ENCODE measurements around the gene PHC2. TPM values are rescaled to one million over a fixed set of nuclear protein-coding genes. Genes with fewer than 3 reads are reported as not detected.

Gene PHC2
- total RNA-seq, 1 donor from 2014 or later = 105 TPM

DNA sequence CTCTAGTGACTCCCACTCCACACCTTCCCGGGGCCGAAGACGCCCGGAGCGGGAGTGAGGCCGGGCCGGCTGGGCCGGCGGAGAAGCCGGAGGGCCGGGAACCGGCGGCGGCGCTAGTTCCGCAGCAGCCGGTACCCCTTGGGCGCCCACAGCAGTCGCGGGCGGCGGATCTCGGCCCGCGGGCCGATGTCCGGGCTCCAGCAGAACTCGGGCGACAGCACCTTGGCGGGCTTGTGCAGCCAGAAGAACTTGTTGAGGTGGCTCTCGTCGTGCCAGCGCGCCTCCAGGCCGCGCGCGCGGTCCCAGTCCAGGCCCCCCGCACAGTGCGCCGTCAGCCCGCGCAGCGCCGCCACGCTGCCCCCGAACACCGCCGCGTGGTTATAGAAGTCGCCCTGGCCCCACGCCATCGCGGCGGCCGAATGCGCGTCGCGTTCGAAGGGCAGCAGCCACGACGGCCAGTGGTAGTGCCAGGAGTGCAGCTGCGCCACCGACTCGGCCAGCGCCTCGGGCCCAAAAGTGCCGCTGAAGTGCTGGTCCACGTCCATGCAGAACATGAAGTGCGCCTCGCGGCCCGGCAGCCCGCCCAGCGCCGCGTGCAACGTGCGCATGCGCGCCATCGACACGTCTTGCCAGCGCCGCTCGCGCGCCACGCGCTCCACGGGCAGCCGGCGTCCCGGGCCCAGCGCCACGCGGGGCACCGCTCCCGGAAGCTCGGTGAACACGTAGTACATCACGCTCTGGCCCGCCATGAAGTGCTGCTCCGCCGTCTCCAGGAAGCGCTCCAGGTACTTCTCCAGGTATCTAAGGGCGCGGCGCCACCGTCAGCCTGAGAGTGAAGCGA, 124.0 kb downstream of the PHC2 start:
- DNase-seq (peak; percentile 73), ATAC-seq (peak; percentile 74 to 76)
- Histone ChIP-seq H3K27me3 (ENCODE audit: low read depth) (peaks cover 14% of the 10 kb centered on the region), H3K27ac (no peak overlapping the region), H3K4me3 (peak overlapping the region; percentile 43), H3K4me1 (peaks cover 18% of the 10 kb centered on the region), H3K9me3 (no peaks in the 10 kb centered on the region), H3K36me3 (no peaks in the 10 kb centered on the region)
- TF ChIP-seq, protein P1, sequence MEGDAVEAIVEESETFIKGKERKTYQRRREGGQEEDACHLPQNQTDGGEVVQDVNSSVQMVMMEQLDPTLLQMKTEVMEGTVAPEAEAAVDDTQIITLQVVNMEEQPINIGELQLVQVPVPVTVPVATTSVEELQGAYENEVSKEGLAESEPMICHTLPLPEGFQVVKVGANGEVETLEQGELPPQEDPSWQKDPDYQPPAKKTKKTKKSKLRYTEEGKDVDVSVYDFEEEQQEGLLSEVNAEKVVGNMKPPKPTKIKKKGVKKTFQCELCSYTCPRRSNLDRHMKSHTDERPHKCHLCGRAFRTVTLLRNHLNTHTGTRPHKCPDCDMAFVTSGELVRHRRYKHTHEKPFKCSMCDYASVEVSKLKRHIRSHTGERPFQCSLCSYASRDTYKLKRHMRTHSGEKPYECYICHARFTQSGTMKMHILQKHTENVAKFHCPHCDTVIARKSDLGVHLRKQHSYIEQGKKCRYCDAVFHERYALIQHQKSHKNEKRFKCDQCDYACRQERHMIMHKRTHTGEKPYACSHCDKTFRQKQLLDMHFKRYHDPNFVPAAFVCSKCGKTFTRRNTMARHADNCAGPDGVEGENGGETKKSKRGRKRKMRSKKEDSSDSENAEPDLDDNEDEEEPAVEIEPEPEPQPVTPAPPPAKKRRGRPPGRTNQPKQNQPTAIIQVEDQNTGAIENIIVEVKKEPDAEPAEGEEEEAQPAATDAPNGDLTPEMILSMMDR (IDR thresholded peaks at IDR 0.05) = no peak
- intact Hi-C loops (cut with DNase I) = no loop called here

DNA sequence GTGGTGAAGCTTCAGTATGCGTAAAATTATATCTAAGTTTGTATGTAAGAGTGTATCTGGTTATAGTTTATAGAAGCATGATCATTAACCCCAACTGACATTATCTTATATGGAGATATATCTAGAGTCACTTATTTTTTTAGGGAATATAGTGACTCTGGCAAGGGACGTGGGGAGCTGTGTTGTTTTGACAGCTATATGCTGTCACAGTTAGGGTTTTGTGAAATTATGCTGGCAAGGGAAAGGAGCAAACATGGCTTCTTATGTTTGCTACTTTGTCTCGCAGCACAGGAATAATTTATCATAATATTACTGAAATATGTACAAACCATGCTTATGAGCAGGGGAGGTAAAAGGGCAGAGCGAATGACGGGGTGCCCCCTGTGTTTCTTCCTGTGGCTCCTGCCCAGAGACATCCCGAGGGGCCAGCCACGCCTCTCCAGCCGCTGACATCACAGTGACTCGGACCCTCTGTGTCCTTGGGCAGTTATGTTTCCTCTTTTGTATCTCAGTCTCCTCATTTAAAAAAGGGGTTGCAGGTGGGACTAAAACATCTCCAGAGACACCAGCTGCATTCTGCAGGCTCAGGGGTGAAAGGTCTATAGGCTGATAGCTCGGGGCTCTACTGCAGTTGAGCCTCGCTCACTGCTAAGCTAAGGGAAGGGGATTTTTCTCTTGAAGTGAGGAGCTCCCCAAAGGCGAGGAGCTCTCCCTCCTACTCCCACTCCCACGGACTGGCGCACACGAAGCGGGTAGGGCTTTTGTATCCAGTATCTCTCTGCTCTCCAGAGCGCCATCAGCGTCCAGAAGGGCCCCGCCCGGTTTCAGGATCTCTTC, 124.9 kb downstream of the PHC2 start:
- H3K36me3 ChIP-seq = no peaks in the 10 kb centered on the region
- TF ChIP-seq, protein P1 (IDR thresholded peaks at IDR 0.05) = no peak
- H3K27ac ChIP-seq = no peak overlapping the region
- ATAC-seq (peak in 1 of 2 donors; percentile 19), DNase-seq (no peak)
- intact Hi-C loops (cut with DNase I) = no loop called here
- H3K27me3 ChIP-seq (ENCODE audit: low read depth) = peaks cover 14% of the 10 kb centered on the region
- H3K4me1 ChIP-seq = peaks cover 24% of the 10 kb centered on the region
- H3K4me3 ChIP-seq = peak overlapping the region; percentile 43
- H3K9me3 ChIP-seq = no peaks in the 10 kb centered on the region

DNA sequence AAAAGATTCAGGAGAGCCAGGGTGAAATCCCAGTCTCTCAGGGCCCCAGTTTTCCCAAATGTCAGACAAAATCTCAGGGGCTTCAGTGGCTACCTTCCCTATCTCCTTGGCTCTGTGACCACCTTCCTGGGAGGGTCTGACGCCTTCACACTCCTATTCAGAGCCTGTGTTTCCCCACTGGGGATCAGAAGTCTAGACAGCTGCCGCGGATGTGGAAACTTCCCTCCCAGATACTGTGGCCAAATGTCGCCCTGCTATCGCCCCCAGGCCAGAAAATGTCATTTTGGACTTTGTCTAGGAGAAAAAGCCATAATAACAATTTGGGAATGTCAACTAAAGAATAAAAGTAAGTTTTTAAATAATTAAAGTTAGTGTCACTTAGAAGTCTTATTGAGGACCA, 125.9 kb downstream of the PHC2 start:
- H3K36me3 ChIP-seq = no peaks in the 10 kb centered on the region
- TF ChIP-seq, protein P1 (IDR thresholded peaks at IDR 0.05) = no peak
- no peak overlapping the region for H3K27ac ChIP-seq
- ATAC-seq = no peak
- H3K9me3 ChIP-seq = no peaks in the 10 kb centered on the region
- peaks cover 14% of the 10 kb centered on the region for H3K27me3 ChIP-seq (ENCODE audit: low read depth)
- intact Hi-C loops (cut with DNase I) = no loop called here
- DNase-seq = no peak
- H3K4me1 ChIP-seq = peaks cover 28% of the 10 kb centered on the region
- H3K4me3 ChIP-seq = no peak overlapping the region

DNA sequence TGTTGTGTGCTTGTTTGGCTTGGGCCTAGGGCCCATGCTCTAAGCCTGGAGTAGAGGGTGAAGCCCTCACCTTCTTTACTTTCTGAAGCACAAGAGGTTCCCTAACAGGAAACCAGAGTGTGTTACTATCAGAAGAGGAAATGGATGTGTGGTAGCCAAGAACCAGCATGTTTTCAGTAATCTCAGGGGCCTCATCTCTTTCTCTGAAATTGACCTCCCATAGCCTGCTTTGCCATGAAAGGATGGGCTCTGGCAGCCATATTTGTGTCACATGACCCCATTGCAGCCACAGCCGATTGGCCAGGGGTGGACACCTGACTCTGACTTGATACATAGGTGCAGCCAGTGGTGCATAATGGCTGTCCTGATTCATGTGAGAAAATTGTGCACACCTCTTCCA, 128.6 kb downstream of the PHC2 start:
- Histone ChIP-seq H3K36me3 (peaks cover 13% of the 10 kb centered on the region), H3K4me1 (peaks cover 37% of the 10 kb centered on the region), H3K27me3 (ENCODE audit: low read depth) (peaks cover 14% of the 10 kb centered on the region), H3K4me3 (no peak overlapping the region), H3K9me3 (no peaks in the 10 kb centered on the region), H3K27ac (no peak overlapping the region)
- DNase-seq (no peak), ATAC-seq (no peak)
- TF ChIP-seq, protein P1 (IDR thresholded peaks at IDR 0.05) = no peak
- intact Hi-C loops (cut with DNase I) = no loop called here

DNA sequence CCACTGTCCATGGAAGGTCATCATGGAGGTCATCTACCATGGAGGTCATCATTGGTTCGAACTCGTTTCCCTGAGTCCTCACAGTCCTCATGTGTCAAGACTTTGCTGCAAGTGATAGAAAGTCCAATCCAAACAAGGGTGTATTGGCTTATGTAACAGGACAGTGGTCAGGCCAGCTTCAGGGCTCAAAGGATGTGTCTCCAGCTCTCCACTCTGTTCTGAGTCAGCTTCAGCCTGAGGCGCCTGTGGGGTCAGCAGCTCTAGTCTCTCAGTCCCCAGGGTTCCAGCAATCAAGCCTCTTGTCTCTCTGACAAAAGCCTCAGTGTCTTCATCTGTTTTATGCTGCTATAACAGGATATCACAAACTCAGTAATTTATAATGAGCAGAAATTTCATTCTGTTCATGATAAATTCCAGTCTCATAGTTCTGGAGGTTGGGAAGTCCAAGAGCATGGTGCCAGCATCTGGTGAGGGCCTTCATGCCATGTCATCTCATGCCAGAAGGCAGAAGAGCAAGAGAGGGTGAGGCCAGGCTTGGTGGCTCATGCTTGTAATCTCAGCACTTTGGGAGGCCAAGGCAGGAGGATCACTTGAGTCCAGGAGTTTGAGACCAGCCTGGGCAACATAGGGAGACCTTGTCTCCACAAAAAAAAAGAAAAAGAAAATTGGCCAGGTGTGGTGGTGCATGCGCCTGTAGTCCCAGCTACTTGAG, 129.5 kb downstream of the PHC2 start:
- Histone ChIP-seq H3K9me3 (no peaks in the 10 kb centered on the region), H3K4me3 (no peak overlapping the region), H3K36me3 (peaks cover 22% of the 10 kb centered on the region), H3K4me1 (peaks cover 29% of the 10 kb centered on the region), H3K27ac (peak overlapping the region; percentile 18), H3K27me3 (ENCODE audit: low read depth) (peaks cover 6% of the 10 kb centered on the region)
- DNase-seq (no peak), ATAC-seq (no peak)
- TF ChIP-seq, protein P1 (IDR thresholded peaks at IDR 0.05) = no peak
- intact Hi-C loops (cut with DNase I) = no loop called here
